Renal pelvis (tissue), 4 donors: ENCODE data around the gene LRRC51. TPM values are rescaled to one million over a fixed set of nuclear protein-coding genes. Genes with fewer than 3 reads are reported as not detected.
"Not testable (repeated sequence)": the region's sequence is repeated elsewhere in the genome, so short reads cannot be mapped to it uniquely, and the experiment has no call there.

Experiments
- DNase-seq: peaks from one replicate; pipeline ENCODE4 v3.0.0-alpha.2; 2013
- polyA plus RNA-seq, 3 donors: library from polyadenylated mRNA; unstranded; fragments of 120-200 nt; gene quantifications; one replicate each; pipeline ENCODE4 v1.2.1, GENCODE V29; 2013; ENCODE audit not compliant: insufficient read length in 3 of 3

The LRRC51 gene
- polyA plus RNA-seq, 3 donors = 22.3 to 37.0 (median 35.1) TPM

- no peak for DNase-seq
Observed at GRCh38 chr11:72136684-72137262, 56.1 kb downstream of the LRRC51 start.

- no peak for DNase-seq
Observed at GRCh38 chr11:72138821-72139390, 58.3 kb downstream of the LRRC51 start.

- DNase-seq = no peak
Observed at GRCh38 chr11:72139500-72139899, 58.9 kb downstream of the LRRC51 start.

GRCh38 chr11:72140661-72141060 is 60.0 kb downstream of the LRRC51 start:
- DNase-seq = no peak

- DNase-seq = no peak
Observed at GRCh38 chr11:72141066-72141465, 60.4 kb downstream of the LRRC51 start.

GRCh38 chr11:72142086-72142485 is 61.4 kb downstream of the LRRC51 start:
- not testable (repeated sequence) for DNase-seq

- not testable (repeated sequence) for DNase-seq
Observed at GRCh38 chr11:72142543-72142942, 61.9 kb downstream of the LRRC51 start.

- no peak for DNase-seq
Observed at GRCh38 chr11:72144807-72145565, 64.3 kb downstream of the LRRC51 start.

Other genes starting within 250 kb of the LRRC51 start
- not detected for gene DEFB108B, start 247.7 kb upstream of the LRRC51 start, polyA plus RNA-seq
- 1 to 10 TPM in 2 of 3 donors, under 1 TPM in 1; 0.87 to 3.0 (median 2.0) TPM for gene DEFB131B, start 202.4 kb upstream of the LRRC51 start, polyA plus RNA-seq
- 10 to 100 TPM in 2 of 3 donors, 1 to 10 TPM in 1; 5.2 to 10.8 (median 10.8) TPM for gene XNDC1N, start 152.3 kb upstream of the LRRC51 start, polyA plus RNA-seq
- 10 to 100 TPM; 40.2 to 47.9 (median 41.8) TPM for gene RNF121, start 151.8 kb upstream of the LRRC51 start, polyA plus RNA-seq
- gene IL18BP, start 81.9 kb upstream of the LRRC51 start, polyA plus RNA-seq = 10 to 100 TPM in 2 of 3 donors, 1 to 10 TPM in 1; 8.1 to 16.5 (median 11.6) TPM
- gene NUMA1, start 308 bp upstream of the LRRC51 start, polyA plus RNA-seq = 100 to 1,000 TPM; 289 to 335 (median 305) TPM
- 100 to 1,000 TPM; 123 to 133 (median 128) TPM for gene LAMTOR1, start 22.4 kb downstream of the LRRC51 start, polyA plus RNA-seq
- not detected for gene TOMT, start 25.1 kb downstream of the LRRC51 start, polyA plus RNA-seq
- gene ANAPC15, start 31.8 kb downstream of the LRRC51 start, polyA plus RNA-seq = 10 to 100 TPM; 49.3 to 59.0 (median 50.4) TPM
- gene FOLR3, start 54.9 kb downstream of the LRRC51 start, polyA plus RNA-seq = 1 to 10 TPM; 1.6 to 2.8 (median 2.2) TPM
- gene FOLR1, start 111.3 kb downstream of the LRRC51 start, polyA plus RNA-seq = 10 to 100 TPM; 57.5 to 59.1 (median 57.9) TPM
- 10 to 100 TPM in 2 of 3 donors, 1 to 10 TPM in 1; 7.9 to 14.7 (median 10.1) TPM for gene FOLR2, start 135.9 kb downstream of the LRRC51 start, polyA plus RNA-seq
- gene INPPL1, start 143.9 kb downstream of the LRRC51 start, polyA plus RNA-seq = 100 to 1,000 TPM; 161 to 188 (median 168) TPM
- gene PHOX2A, start 163.3 kb downstream of the LRRC51 start, polyA plus RNA-seq = not detected